CD14-positive monocyte (primary cell): Measurements from ENCODE around the gene PXDC1. TPM values are rescaled to one million over a fixed set of nuclear protein-coding genes. Genes with fewer than 3 reads are reported as not detected.

Experiments
- DNase-seq, 3 donors: peaks; one replicate each; pipeline ENCODE4 v3.0.0-alpha.2; 2011 to 2022
- H2AFZ ChIP-seq: 2 replicates; pipeline ENCODE4 v1.6.0; 2012; ENCODE audit warnings: mild to moderate bottlenecking, low read depth, low read length, inconsistent platforms; ENCODE audit not compliant: insufficient read depth, poor library complexity, severe bottlenecking
- H3K27ac ChIP-seq, 2 donors: 1 replicate in 1 of 2; 2 replicates in 1 of 2; pipeline ENCODE4 v1.5.1; 2012 to 2013; ENCODE audit warnings: low read length in 2 of 2, control low read depth in 1 of 2, inconsistent platforms in 1 of 2, low read depth in 1 of 2, mild to moderate bottlenecking in 1 of 2
- H3K27me3 ChIP-seq, 2 donors: one replicate each; pipeline versions ENCODE4 v1.6.0 to v1.6.1; 2011 to 2013; ENCODE audit warnings: low read length in 2 of 2; ENCODE audit not compliant: control insufficient read depth in 2 of 2, insufficient read depth in 2 of 2
- H3K36me3 ChIP-seq, 2 donors: replicated peaks in 1 of 2; 1 replicate in 1 of 2; 2 replicates in 1 of 2; pipeline versions ENCODE4 v1.5.1 to v1.6.1; 2012 to 2013; ENCODE audit warnings: low read length in 2 of 2, control low read depth in 1 of 2, inconsistent platforms in 1 of 2, mild to moderate bottlenecking in 1 of 2; ENCODE audit not compliant: insufficient read depth in 2 of 2, control insufficient read depth in 1 of 2
- H3K4me1 ChIP-seq, 2 donors: 1 replicate in 1 of 2; 2 replicates in 1 of 2; pipeline versions ENCODE4 v1.5.1 to v1.6.1; 2012 to 2013; ENCODE audit warnings: low read length in 2 of 2, control low read depth in 1 of 2, inconsistent platforms in 1 of 2, mild to moderate bottlenecking in 1 of 2, moderate library complexity in 1 of 2; ENCODE audit not compliant: insufficient read depth in 2 of 2, control insufficient read depth in 1 of 2
- H3K4me2 ChIP-seq: replicated peaks from 2 replicates; pipeline ENCODE3; 2012; ENCODE audit warnings: low read length, moderate library complexity, mild to moderate bottlenecking; ENCODE audit not compliant: poor library complexity, severe bottlenecking; ENCODE audit errors: extremely low read depth
- H3K4me3 ChIP-seq, 3 experiments: fragments of 200-600 bp in 1 of 3; sonication (generic) in 1 of 3; replicated peaks in 1 of 3; 1 replicate in 2 of 3; 2 replicates in 1 of 3; pipeline ENCODE4 v1.5.1; 2011 to 2013; ENCODE audit warnings: low read length in 3 of 3, mild to moderate bottlenecking in 3 of 3, control low read depth in 2 of 3, low read depth in 2 of 3, inconsistent platforms in 1 of 3, moderate library complexity in 1 of 3
- H3K79me2 ChIP-seq: 2 replicates; pipeline ENCODE4 v1.6.0; 2012; ENCODE audit warnings: mild to moderate bottlenecking, control low read depth, inconsistent platforms, low read length, moderate library complexity; ENCODE audit not compliant: insufficient read depth
- H3K9ac ChIP-seq: 2 replicates; pipeline ENCODE4 v1.6.0; 2017; ENCODE audit warnings: low read length, mild to moderate bottlenecking; ENCODE audit not compliant: insufficient read depth, poor library complexity, severe bottlenecking
- H3K9me3 ChIP-seq, 2 donors: replicated peaks in 1 of 2; 1 replicate in 1 of 2; 2 replicates in 1 of 2; pipeline versions ENCODE4 v1.5.1 to v1.6.1; 2012 to 2013; ENCODE audit warnings: low read length in 2 of 2, control low read depth in 1 of 2; ENCODE audit not compliant: control insufficient read depth in 1 of 2, insufficient read depth in 1 of 2
- H4K20me1 ChIP-seq: 2 replicates; pipeline ENCODE4 v1.6.0; 2012; ENCODE audit warnings: mild to moderate bottlenecking, low read length, control low read depth, moderate library complexity; ENCODE audit not compliant: insufficient read depth
- H3K27ac Mint-ChIP-seq, 7 donors: one replicate each; pipeline ENCODE4 v1.8.0; 2020; ENCODE audit warnings: mild to moderate bottlenecking in 7 of 7, mixed read lengths in 7 of 7, moderate library complexity in 6 of 7, inconsistent platforms in 2 of 7
- H3K27me3 Mint-ChIP-seq, 3 donors: one replicate each; pipeline ENCODE4 v1.8.0; 2021 to 2022; ENCODE audit warnings: low read depth in 3 of 3, mild to moderate bottlenecking in 3 of 3, mixed read lengths in 3 of 3, moderate library complexity in 3 of 3, inconsistent platforms in 1 of 3
- H3K36me3 Mint-ChIP-seq, 2 donors: one replicate each; pipeline ENCODE4 v1.8.0; 2020; ENCODE audit warnings: mixed read lengths in 2 of 2, inconsistent platforms in 1 of 2, mild to moderate bottlenecking in 1 of 2
- H3K4me1 Mint-ChIP-seq: one replicate; pipeline ENCODE4 v1.8.0; 2020; ENCODE audit warnings: mild to moderate bottlenecking, mixed read lengths
- H3K4me3 Mint-ChIP-seq, 2 donors: one replicate each; pipeline ENCODE4 v1.8.0; 2020; ENCODE audit warnings: mild to moderate bottlenecking in 2 of 2, mixed read lengths in 2 of 2, moderate library complexity in 1 of 2
- H3K9me3 Mint-ChIP-seq, 7 donors: one replicate each; pipeline ENCODE4 v1.8.0; 2020 to 2022; ENCODE audit warnings: mixed read lengths in 7 of 7, mild to moderate bottlenecking in 6 of 7, moderate library complexity in 6 of 7, inconsistent platforms in 2 of 7
- WGBS: methylation state at CpG from one replicate; pipeline ENCODE4 v1.1.5; 2013; ENCODE audit warnings: missing lambda C conversion rate; ENCODE audit not compliant: insufficient coverage; 5-methylcytosine and 5-hydroxymethylcytosine counted together
- intact Hi-C, 2 donors: fragments of 100-400 bp; cut with micrococcal nuclease; formaldehyde crosslinking; loops; one replicate each; pipeline versions ENCODE4 v1.15.0 to v1.15.1; 2023
- polyA plus RNA-seq, 3 donors: library from polyadenylated mRNA; depleted of rRNA in 1 of 3; unstranded in 2 of 3; stranded (reverse) in 1 of 3; fragments of 300-500 nt in 2 of 3; fragments of >200 nt in 1 of 3; fragmentation: Illumina TruSeq in 2 of 3; gene quantifications; 1 replicate in 2 of 3; 2 replicates in 1 of 3; pipeline ENCODE4 v1.2.3, GENCODE V29; 2012 to 2021
- TF ChIP-seq, protein P1 (sequence below): fragments of 200-600 bp; IDR thresholded peaks from one replicate; pipeline ENCODE4 v1.8.0; 2022; ENCODE audit warnings: antibody characterized with exemption, mild to moderate bottlenecking

PXDC1 gene
- polyA plus RNA-seq, 3 donors, result 0.48 to 0.92 (median 0.55) TPM

- H3K9me3 ChIP-seq, result no peaks in the 10 kb centered on the region
- TF ChIP-seq, protein P1, sequence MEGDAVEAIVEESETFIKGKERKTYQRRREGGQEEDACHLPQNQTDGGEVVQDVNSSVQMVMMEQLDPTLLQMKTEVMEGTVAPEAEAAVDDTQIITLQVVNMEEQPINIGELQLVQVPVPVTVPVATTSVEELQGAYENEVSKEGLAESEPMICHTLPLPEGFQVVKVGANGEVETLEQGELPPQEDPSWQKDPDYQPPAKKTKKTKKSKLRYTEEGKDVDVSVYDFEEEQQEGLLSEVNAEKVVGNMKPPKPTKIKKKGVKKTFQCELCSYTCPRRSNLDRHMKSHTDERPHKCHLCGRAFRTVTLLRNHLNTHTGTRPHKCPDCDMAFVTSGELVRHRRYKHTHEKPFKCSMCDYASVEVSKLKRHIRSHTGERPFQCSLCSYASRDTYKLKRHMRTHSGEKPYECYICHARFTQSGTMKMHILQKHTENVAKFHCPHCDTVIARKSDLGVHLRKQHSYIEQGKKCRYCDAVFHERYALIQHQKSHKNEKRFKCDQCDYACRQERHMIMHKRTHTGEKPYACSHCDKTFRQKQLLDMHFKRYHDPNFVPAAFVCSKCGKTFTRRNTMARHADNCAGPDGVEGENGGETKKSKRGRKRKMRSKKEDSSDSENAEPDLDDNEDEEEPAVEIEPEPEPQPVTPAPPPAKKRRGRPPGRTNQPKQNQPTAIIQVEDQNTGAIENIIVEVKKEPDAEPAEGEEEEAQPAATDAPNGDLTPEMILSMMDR, result no peak
- no peaks in the 10 kb centered on the region for H3K27me3 ChIP-seq
- no peaks in the 10 kb centered on the region for H3K4me1 Mint-ChIP-seq
- no peaks in the 10 kb centered on the region for H3K36me3 Mint-ChIP-seq
- no peak overlapping the region for H3K4me2 ChIP-seq
- intact Hi-C loops, result no loop called here
- H3K9me3 Mint-ChIP-seq, result peaks cover 0 to 2% (median 0%) of the 10 kb centered on the region in 7 donors
- no peak overlapping the region for H3K4me3 ChIP-seq
- no peak for DNase-seq
- no peaks in the 10 kb centered on the region for H3K36me3 ChIP-seq
- no peak overlapping the region for H3K27ac Mint-ChIP-seq
- H3K4me1 ChIP-seq, result no peaks in the 10 kb centered on the region
- H2AFZ ChIP-seq, result no peak overlapping the region
- H3K27me3 Mint-ChIP-seq, result peaks cover 0 to 7% (median 1%) of the 10 kb centered on the region in 3 donors
- 91% methylated on average over 4 of the region's 6 CpGs for WGBS
- H3K27ac ChIP-seq, result no peak overlapping the region
- H3K9ac ChIP-seq, result no peak overlapping the region
- no peak overlapping the region for H3K4me3 Mint-ChIP-seq
- H4K20me1 ChIP-seq, result no peaks in the 10 kb centered on the region
- H3K79me2 ChIP-seq, result no peaks in the 10 kb centered on the region
Observed at GRCh38 chr6:3799719-3800118, 48.2 kb upstream of the PXDC1 start.

DNA sequence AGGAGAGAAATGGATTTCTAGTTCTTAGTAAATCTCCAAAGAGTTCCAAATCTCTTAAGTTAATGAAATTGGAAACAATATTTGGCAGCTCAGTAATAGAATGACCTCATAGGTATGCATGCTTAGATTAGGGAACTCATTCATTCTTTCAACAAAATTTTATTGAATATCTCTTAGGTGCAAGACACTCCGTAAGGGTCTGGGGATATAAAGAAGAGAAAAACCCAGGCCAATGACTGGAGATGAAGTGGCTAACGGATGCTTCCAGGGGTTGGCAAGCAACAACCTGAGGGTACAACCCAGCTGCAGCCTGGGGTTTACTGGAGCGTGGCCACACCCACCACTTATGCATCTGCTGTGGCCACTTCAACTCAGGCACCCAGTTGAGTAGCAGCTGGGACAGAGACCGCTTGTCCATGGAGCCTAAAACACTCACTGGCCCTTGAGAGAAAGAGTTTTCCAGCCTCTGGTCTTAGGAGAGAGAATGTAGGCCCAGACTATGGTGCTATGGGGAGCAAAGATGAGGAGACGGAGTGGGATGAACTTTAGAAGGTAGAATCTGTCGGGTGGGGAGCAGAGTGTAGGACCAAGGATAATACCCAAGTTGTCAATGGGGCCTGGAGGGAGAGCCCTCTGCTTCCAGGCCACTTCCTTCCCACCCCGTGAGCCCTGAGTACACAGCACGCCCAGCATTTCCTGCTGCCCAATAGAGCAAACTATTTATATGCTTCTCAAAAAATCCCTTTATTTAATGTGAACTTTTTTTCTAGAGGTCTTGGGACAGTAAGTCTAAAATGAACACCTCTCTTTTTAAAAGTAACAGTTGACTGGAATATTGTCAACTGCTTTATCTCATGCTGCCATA, 46.8 kb upstream of the PXDC1 start:
- no peaks in the 10 kb centered on the region for H3K9me3 ChIP-seq
- H3K9me3 Mint-ChIP-seq, result peaks cover 0 to 2% (median 0%) of the 10 kb centered on the region in 7 donors
- WGBS, result 95% methylated on average over 3 of the region's 8 CpGs
- no peak overlapping the region for H3K4me3 Mint-ChIP-seq
- H3K27me3 Mint-ChIP-seq, result peaks cover 0 to 4% (median 1%) of the 10 kb centered on the region in 3 donors
- H2AFZ ChIP-seq, result no peak overlapping the region
- no peaks in the 10 kb centered on the region for H4K20me1 ChIP-seq
- no peak overlapping the region for H3K9ac ChIP-seq
- no peaks in the 10 kb centered on the region for H3K79me2 ChIP-seq
- no peaks in the 10 kb centered on the region for H3K4me1 Mint-ChIP-seq
- no peak for DNase-seq
- TF ChIP-seq, protein P1, result no peak
- H3K4me2 ChIP-seq, result no peak overlapping the region
- H3K4me3 ChIP-seq, result no peak overlapping the region
- intact Hi-C loops, result no loop called here
- H3K27ac ChIP-seq, result no peak overlapping the region
- no peaks in the 10 kb centered on the region for H3K36me3 Mint-ChIP-seq
- H3K4me1 ChIP-seq, result no peaks in the 10 kb centered on the region
- no peaks in the 10 kb centered on the region for H3K27me3 ChIP-seq
- no peak overlapping the region for H3K27ac Mint-ChIP-seq
- H3K36me3 ChIP-seq, result no peaks in the 10 kb centered on the region
